Activated gamma-delta T cell (primary cell): ENCODE measurements around the gene ZFHX2.
"Not testable (repeated sequence)": the region's sequence is repeated elsewhere in the genome, so short reads cannot be mapped to it uniquely, and the experiment has no call there.

ENCODE experiments used
- DNase-seq: peaks from one replicate; lab custom pipeline; 2025; lab: John Stamatoyannopoulos, UW
- total RNA-seq, 2 donors: gene quantifications; one replicate each; lab custom pipeline; 2026; lab: John Stamatoyannopoulos, UW

The ZFHX2 gene
- total RNA-seq, result 0.36 to 0.92 reads per million in 2 donors

- DNase-seq, result peak; percentile 42
Observed at GRCh38 chr14:23551266-23552028, at the start of gene ZFHX2. Gene ZFHX2 (minus strand): TSS chr14:23551765. CDS start chr14:23535325, 16,440 bp downstream.

GRCh38 chr14:23600806-23601205 is 49.2 kb upstream of the ZFHX2 start:
- DNase-seq, result no peak

- no peak for DNase-seq
Observed at GRCh38 chr14:23600322-23600707, 48.8 kb upstream of the ZFHX2 start.

- not testable (repeated sequence) for DNase-seq
Observed at GRCh38 chr14:23594191-23594590, 42.6 kb upstream of the ZFHX2 start.

- no peak for DNase-seq
Observed at GRCh38 chr14:23590198-23590597, 38.6 kb upstream of the ZFHX2 start.

- DNase-seq, result no peak
Observed at GRCh38 chr14:23589606-23590005, 38.0 kb upstream of the ZFHX2 start.

GRCh38 chr14:23588884-23589598 is 37.5 kb upstream of the ZFHX2 start:
- no peak for DNase-seq

- not testable (repeated sequence) for DNase-seq
Observed at GRCh38 chr14:23584527-23585203, 33.1 kb upstream of the ZFHX2 start.

- not testable (repeated sequence) for DNase-seq
Observed at GRCh38 chr14:23583761-23584526, 32.4 kb upstream of the ZFHX2 start.

GRCh38 chr14:23582906-23583760 is 31.6 kb upstream of the ZFHX2 start:
- no peak for DNase-seq

- DNase-seq, result no peak
Observed at GRCh38 chr14:23580948-23581281, 29.4 kb upstream of the ZFHX2 start.

- DNase-seq, result no peak
Observed at GRCh38 chr14:23580152-23580926, 28.8 kb upstream of the ZFHX2 start.

GRCh38 chr14:23579739-23580138 is 28.2 kb upstream of the ZFHX2 start:
- no peak for DNase-seq

GRCh38 chr14:23579311-23579630 is 27.7 kb upstream of the ZFHX2 start:
- DNase-seq, result no peak

- DNase-seq, result no peak
Observed at GRCh38 chr14:23578560-23579310, 27.2 kb upstream of the ZFHX2 start, which contains the start of gene JPH4. Gene JPH4 (minus strand): TSS chr14:23578790. CDS start chr14:23577453, 1,337 bp downstream.

- no peak for DNase-seq
Observed at GRCh38 chr14:23577710-23578392, 26.3 kb upstream of the ZFHX2 start.

- DNase-seq, result no peak
Observed at GRCh38 chr14:23577004-23577681, 25.6 kb upstream of the ZFHX2 start.

GRCh38 chr14:23573384-23574015 is 21.9 kb upstream of the ZFHX2 start:
- DNase-seq, result no peak
